Loucy (cell line): ENCODE results near the gene SHISA3.

Experiments used
- H2AFZ ChIP-seq: fragments of 200-600 bp; sonication (generic); 2 replicates; pipeline ENCODE4 v1.6.0; 2016; ENCODE audit warnings: antibody characterized with exemption, mild to moderate bottlenecking, low read length, moderate library complexity
- H3F3A ChIP-seq: fragments of 200-600 bp; 2 replicates; pipeline ENCODE4 v1.6.0; 2016; ENCODE audit warnings: antibody characterized with exemption, low read depth, mild to moderate bottlenecking
- H3K27me3 ChIP-seq: fragments of 200-600 bp; sonication (generic); 2 replicates; pipeline ENCODE4 v1.6.1; 2014; ENCODE audit warnings: low read length, mild to moderate bottlenecking; ENCODE audit not compliant: insufficient read depth, poor library complexity, severe bottlenecking
- H3K36me3 ChIP-seq: fragments of 200-600 bp; sonication (generic); 2 replicates; pipeline ENCODE4 v1.6.1; 2016; ENCODE audit warnings: low read length; ENCODE audit not compliant: insufficient read depth
- H3K4me1 ChIP-seq: fragments of 200-600 bp; sonication (generic); 2 replicates; pipeline ENCODE4 v1.5.1; 2014; ENCODE audit warnings: low read length, mild to moderate bottlenecking; ENCODE audit not compliant: insufficient read depth, poor library complexity, severe bottlenecking
- H3K4me2 ChIP-seq: fragments of 200-600 bp; sonication (generic); 2 replicates; pipeline ENCODE4 v1.6.0; 2014; ENCODE audit warnings: antibody characterized with exemption, low read length, low read depth, mild to moderate bottlenecking; ENCODE audit not compliant: poor library complexity, severe bottlenecking
- H3K4me3 ChIP-seq: fragments of 200-600 bp; sonication (generic); 2 replicates; pipeline ENCODE4 v1.5.1; 2014; ENCODE audit warnings: low read length, mild to moderate bottlenecking, mixed read lengths; ENCODE audit not compliant: poor library complexity, severe bottlenecking
- H3K79me2 ChIP-seq: fragments of 200-600 bp; sonication (generic); 2 replicates; pipeline ENCODE4 v1.6.1; 2014; ENCODE audit warnings: low read length; ENCODE audit not compliant: insufficient read depth
- H3K9ac ChIP-seq: fragments of 200-600 bp; sonication (generic); 2 replicates; pipeline ENCODE4 v1.6.0; 2014; ENCODE audit warnings: mild to moderate bottlenecking, low read depth, low read length, moderate library complexity; ENCODE audit not compliant: poor library complexity, severe bottlenecking
- H3K9me2 ChIP-seq: fragments of 200-600 bp; sonication (generic); replicated peaks from 2 replicates; pipeline ENCODE4 v1.6.1; 2016; ENCODE audit warnings: low read depth, low read length, mixed read lengths
- H3K9me3 ChIP-seq: fragments of 200-600 bp; sonication (generic); 2 replicates; pipeline ENCODE4 v1.6.1; 2014; ENCODE audit warnings: mild to moderate bottlenecking, antibody characterized with exemption, low read length, low read depth; ENCODE audit not compliant: insufficient read depth
- H4K20me1 ChIP-seq: fragments of 200-600 bp; sonication (generic); 2 replicates; pipeline ENCODE4 v1.6.0; 2014; ENCODE audit warnings: antibody characterized with exemption, low read length, mild to moderate bottlenecking; ENCODE audit not compliant: insufficient read depth, poor library complexity, severe bottlenecking
- EZH2phosphoT487 ChIP-seq: fragments of 200-600 bp; IDR thresholded peaks from 2 replicates; pipeline ENCODE4 v1.6.1; 2018; ENCODE audit warnings: antibody characterized with exemption, mild to moderate bottlenecking, moderate library complexity, borderline replicate concordance
- TF ChIP-seq, protein P1 (sequence below): fragments of 200-600 bp; sonication (generic); conservative IDR thresholded peaks from 2 replicates; pipeline ENCODE4 v1.5.1; 2014; ENCODE audit warnings: mild to moderate bottlenecking, antibody characterized with exemption, low read length

The SHISA3 gene

DNA sequence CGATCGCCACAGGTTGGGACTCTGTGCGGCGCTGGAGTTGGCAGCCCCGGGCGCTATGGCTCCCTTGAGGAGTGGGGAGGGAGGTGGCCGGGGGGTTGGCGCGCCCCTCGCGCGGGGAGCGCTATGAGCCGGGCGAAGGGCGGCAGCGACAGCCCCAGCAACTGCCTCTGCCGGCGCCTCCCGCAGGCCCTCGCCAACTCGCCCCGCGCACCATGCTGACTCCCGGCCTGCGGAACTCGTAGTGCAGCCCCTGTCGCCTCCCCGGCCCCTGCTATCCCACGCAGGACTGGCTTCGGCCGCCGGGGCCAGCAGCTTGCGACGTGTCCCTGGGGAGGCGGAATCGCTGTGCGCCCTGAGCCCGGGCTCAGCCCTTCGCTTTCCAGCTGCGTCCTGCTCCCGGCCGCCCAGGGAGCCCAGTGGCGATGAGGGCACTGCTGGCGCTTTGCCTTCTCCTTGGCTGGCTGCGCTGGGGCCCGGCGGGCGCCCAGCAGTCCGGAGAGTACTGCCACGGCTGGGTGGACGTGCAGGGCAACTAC is 415 bp downstream of the SHISA3 start:
- Histone ChIP-seq H3K4me3 (no peak overlapping the region), H3K27me3 (no peaks in the 10 kb centered on the region), H3K36me3 (no peaks in the 10 kb centered on the region), H3K79me2 (no peaks in the 10 kb centered on the region), H3K9me3 (no peaks in the 10 kb centered on the region), H3K9me2 (no peaks in the 10 kb centered on the region), H3K4me2 (no peak overlapping the region), H3F3A (no peaks in the 10 kb centered on the region), H3K4me1 (no peaks in the 10 kb centered on the region), H4K20me1 (no peaks in the 10 kb centered on the region), H3K9ac (no peak overlapping the region), H2AFZ (no peak overlapping the region)
- TF ChIP-seq, protein P1, sequence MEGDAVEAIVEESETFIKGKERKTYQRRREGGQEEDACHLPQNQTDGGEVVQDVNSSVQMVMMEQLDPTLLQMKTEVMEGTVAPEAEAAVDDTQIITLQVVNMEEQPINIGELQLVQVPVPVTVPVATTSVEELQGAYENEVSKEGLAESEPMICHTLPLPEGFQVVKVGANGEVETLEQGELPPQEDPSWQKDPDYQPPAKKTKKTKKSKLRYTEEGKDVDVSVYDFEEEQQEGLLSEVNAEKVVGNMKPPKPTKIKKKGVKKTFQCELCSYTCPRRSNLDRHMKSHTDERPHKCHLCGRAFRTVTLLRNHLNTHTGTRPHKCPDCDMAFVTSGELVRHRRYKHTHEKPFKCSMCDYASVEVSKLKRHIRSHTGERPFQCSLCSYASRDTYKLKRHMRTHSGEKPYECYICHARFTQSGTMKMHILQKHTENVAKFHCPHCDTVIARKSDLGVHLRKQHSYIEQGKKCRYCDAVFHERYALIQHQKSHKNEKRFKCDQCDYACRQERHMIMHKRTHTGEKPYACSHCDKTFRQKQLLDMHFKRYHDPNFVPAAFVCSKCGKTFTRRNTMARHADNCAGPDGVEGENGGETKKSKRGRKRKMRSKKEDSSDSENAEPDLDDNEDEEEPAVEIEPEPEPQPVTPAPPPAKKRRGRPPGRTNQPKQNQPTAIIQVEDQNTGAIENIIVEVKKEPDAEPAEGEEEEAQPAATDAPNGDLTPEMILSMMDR = no peak
- no peak for TF ChIP-seq EZH2phosphoT487

DNA sequence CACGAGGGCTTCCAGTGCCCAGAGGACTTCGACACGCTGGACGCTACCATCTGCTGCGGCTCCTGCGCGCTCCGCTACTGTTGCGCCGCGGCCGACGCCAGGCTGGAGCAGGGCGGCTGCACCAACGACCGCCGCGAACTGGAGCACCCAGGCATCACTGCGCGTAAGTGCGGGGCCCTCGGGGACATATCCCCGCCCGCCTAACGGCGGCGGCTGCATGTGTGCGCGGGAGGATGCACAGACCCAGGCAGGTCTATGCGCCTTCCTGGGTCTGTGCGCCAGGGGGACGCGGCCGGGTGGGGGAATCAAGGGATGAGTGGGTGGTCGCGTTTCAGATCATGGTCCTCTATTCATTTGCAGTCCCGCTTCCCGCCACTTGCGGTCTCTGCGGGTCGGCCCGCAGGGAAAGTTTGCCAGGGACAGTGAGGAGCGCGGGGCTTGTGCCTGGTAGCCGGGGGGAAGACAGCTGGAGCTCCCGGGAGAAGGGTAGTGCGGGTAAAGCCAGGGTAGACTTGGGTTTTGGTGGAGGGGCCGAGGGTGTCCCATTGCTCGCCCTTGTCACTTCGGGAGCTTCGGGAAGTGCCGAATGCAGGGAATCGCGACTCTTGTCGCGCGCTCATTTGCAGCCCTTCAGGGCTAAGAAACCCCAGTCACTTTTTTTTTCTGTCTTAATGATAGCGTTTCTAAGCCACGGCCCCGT is 1.0 kb downstream of the SHISA3 start:
- no peaks in the 10 kb centered on the region for H3K4me1 ChIP-seq
- H3K9me2 ChIP-seq = no peaks in the 10 kb centered on the region
- no peak overlapping the region for H3K4me3 ChIP-seq
- H3K36me3 ChIP-seq = no peaks in the 10 kb centered on the region
- no peak overlapping the region for H3K9ac ChIP-seq
- H4K20me1 ChIP-seq = no peaks in the 10 kb centered on the region
- TF ChIP-seq, protein P1 = no peak
- no peak for TF ChIP-seq EZH2phosphoT487
- H3K79me2 ChIP-seq = no peaks in the 10 kb centered on the region
- H3K9me3 ChIP-seq = no peaks in the 10 kb centered on the region
- H2AFZ ChIP-seq = no peak overlapping the region
- H3F3A ChIP-seq = no peaks in the 10 kb centered on the region
- H3K27me3 ChIP-seq = no peaks in the 10 kb centered on the region
- H3K4me2 ChIP-seq = no peak overlapping the region

DNA sequence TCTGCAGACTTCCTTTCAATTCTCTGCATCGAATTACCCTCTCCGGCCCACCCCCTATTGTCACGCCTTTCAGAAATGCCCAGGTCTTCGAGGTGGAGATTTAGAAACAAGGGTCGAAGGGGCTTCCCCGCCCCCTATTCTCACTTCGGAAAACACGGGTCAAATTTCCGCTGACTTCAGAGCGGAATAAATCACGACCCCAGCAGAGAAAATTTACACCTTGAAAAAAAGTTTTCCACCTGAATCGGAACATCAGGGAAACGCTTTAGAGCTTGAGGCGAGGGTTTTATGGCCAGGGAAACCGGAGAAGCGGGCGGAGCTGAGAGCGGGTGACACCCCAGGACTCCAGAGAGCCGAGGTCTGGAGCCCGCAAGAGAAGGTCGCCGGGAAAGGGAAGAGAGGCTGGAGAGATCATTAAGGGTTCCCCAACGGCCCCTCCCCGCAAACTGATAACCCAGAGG is 1.6 kb downstream of the SHISA3 start:
- Histone ChIP-seq H3K79me2 (no peaks in the 10 kb centered on the region), H3K27me3 (no peaks in the 10 kb centered on the region), H2AFZ (no peak overlapping the region), H3F3A (no peaks in the 10 kb centered on the region), H3K36me3 (no peaks in the 10 kb centered on the region), H3K9ac (no peak overlapping the region), H3K9me3 (no peaks in the 10 kb centered on the region), H3K9me2 (no peaks in the 10 kb centered on the region), H3K4me2 (no peak overlapping the region), H4K20me1 (no peaks in the 10 kb centered on the region), H3K4me1 (no peaks in the 10 kb centered on the region), H3K4me3 (no peak overlapping the region)
- TF ChIP-seq EZH2phosphoT487 = no peak
- TF ChIP-seq, protein P1 = no peak
